HepG2 (cell line): ENCODE data around the gene IGFALS. TPM values are rescaled to one million over a fixed set of nuclear protein-coding genes. Genes with fewer than 3 reads are reported as not detected.

Experiments used
- ATAC-seq: fragments of 200-7000 bp; cut with Tn5 transposase; 3 replicates; pipeline ENCODE4 v1.9.1; 2020; ENCODE audit warnings: mild to moderate bottlenecking, moderate library complexity
- BruUV-seq: library from RNA; stranded (reverse); fragments of 400-500 nt; replicated peaks from 2 replicates; lab custom pipeline; 2021; lab: Mats Ljungman, UMichigan
- CTCF ChIA-PET: fragments of 300-600 bp; formaldehyde crosslinking; extraction: SDS; loops from one replicate; lab custom pipeline; 2021; ENCODE audit warnings: low total read pairs, inconsistent platforms, low intra/inter-chr PET ratio; lab: Yijun Ruan, JAX
- POLR2A ChIA-PET: fragments of 350-600 bp; sonication (Branson Sonifier 250); formaldehyde crosslinking; loops from one replicate; lab custom pipeline; 2020; ENCODE audit warnings: antibody characterized with exemption, inconsistent platforms; lab: Yijun Ruan, JAX
- DNase-seq: peaks from one replicate; pipeline ENCODE4 v3.0.0-alpha.2; 2015; ENCODE audit warnings: low spot score
- FAIRE-seq: peaks from 3 replicates; lab custom pipeline; 2011; peaks lifted over from hg19 to GRCh38; lab: Jason Lieb, UNC
- H2AFZ ChIP-seq: one replicate; pipeline ENCODE4 v1.6.1; 2011; ENCODE audit warnings: low read length, inconsistent platforms
- H3K27ac ChIP-seq: fragments of 300-600 bp; 3 replicates; pipeline ENCODE4 v1.8.0; 2011; ENCODE audit warnings: mixed run types, mild to moderate bottlenecking, mixed read lengths, low read length, inconsistent platforms; ENCODE audit not compliant: insufficient read depth; ENCODE audit errors: extremely low read length
- H3K27me3 ChIP-seq, 2 experiments: fragments of 200-600 bp in 1 of 2; 2 replicates in 1 of 2; 3 replicates in 1 of 2; pipeline versions ENCODE4 v1.6.0 to v1.8.0; 2011; ENCODE audit warnings: low read length in 2 of 2, mild to moderate bottlenecking in 2 of 2, moderate library complexity in 2 of 2, inconsistent platforms in 1 of 2; ENCODE audit not compliant: insufficient read depth in 2 of 2, control insufficient read depth in 1 of 2
- H3K36me3 ChIP-seq, 2 experiments: fragments of 200-600 bp in 1 of 2; replicated peaks in 1 of 2; 2 replicates in 1 of 2; 3 replicates in 1 of 2; pipeline versions ENCODE4 v1.5.1 to v1.8.0; 2011; ENCODE audit warnings: low read length in 2 of 2, inconsistent platforms in 1 of 2; ENCODE audit not compliant: insufficient read depth in 2 of 2, control insufficient read depth in 1 of 2
- H3K4me1 ChIP-seq: 2 replicates; pipeline ENCODE4 v1.5.1; 2012; ENCODE audit warnings: low read length, inconsistent platforms; ENCODE audit not compliant: insufficient read depth
- H3K4me2 ChIP-seq: 2 replicates; pipeline ENCODE4 v1.6.0; 2011; ENCODE audit warnings: low read depth, low read length, inconsistent platforms
- H3K4me3 ChIP-seq, 3 experiments: fragments of 200-600 bp in 1 of 3; sonication (generic), shearing (Covaris generic) in 1 of 3; replicated peaks in 1 of 3; 2 replicates each; pipeline ENCODE4 v1.5.1; 2011 to 2016; ENCODE audit warnings: low read length in 3 of 3, inconsistent platforms in 2 of 3, low read depth in 2 of 3, mild to moderate bottlenecking in 2 of 3, control low read depth in 1 of 3, mixed read lengths in 1 of 3; ENCODE audit not compliant: insufficient read depth in 1 of 3
- H3K79me2 ChIP-seq: one replicate; pipeline ENCODE4 v1.6.1; 2011; ENCODE audit warnings: low read length, inconsistent platforms; ENCODE audit not compliant: insufficient read depth
- H3K9ac ChIP-seq: 2 replicates; pipeline ENCODE4 v1.6.0; 2011; ENCODE audit warnings: mild to moderate bottlenecking, low read depth, low read length, inconsistent platforms; ENCODE audit not compliant: insufficient read depth
- H3K9me3 ChIP-seq: 2 replicates; pipeline ENCODE4 v1.5.1; 2012; ENCODE audit warnings: mild to moderate bottlenecking, low read length
- H4K20me1 ChIP-seq: 2 replicates; pipeline ENCODE4 v1.6.0; 2011; ENCODE audit warnings: inconsistent platforms, mild to moderate bottlenecking, low read length, moderate library complexity; ENCODE audit not compliant: insufficient read depth
- ATF1 ChIP-seq: IDR thresholded peaks from 2 replicates; pipeline ENCODE4 v1.6.1; 2016; ENCODE audit warnings: mild to moderate bottlenecking, control low read depth
- HMGXB3 ChIP-seq: sonication (generic); formaldehyde crosslinking; IDR thresholded peaks from 2 replicates; pipeline ENCODE4 v1.4.0; 2020; ENCODE audit warnings: missing genetic modification reagents, borderline replicate concordance
- ISL2 ChIP-seq: sonication (generic); formaldehyde crosslinking; IDR thresholded peaks from 2 replicates; pipeline ENCODE4 v1.5.0; 2020; ENCODE audit warnings: missing genetic modification reagents
- KDM2A ChIP-seq: sonication (generic); formaldehyde crosslinking; IDR thresholded peaks from 2 replicates; pipeline ENCODE4 v1.4.0; 2020; ENCODE audit warnings: low read depth, missing genetic modification reagents, borderline replicate concordance
- POGK ChIP-seq: sonication (generic); formaldehyde crosslinking; conservative IDR thresholded peaks from 2 replicates; pipeline ENCODE4 v1.8.0; 2022; ENCODE audit warnings: mild to moderate bottlenecking, moderate library complexity, missing genetic modification reagents
- RARG ChIP-seq: sonication (generic); formaldehyde crosslinking; IDR thresholded peaks from 2 replicates; pipeline ENCODE4 v1.4.0; 2020; ENCODE audit warnings: low read depth, mild to moderate bottlenecking, missing genetic modification reagents
- RBFOX2 ChIP-seq: fragments of 200-400 bp; formaldehyde crosslinking; IDR thresholded peaks from 2 replicates; pipeline ENCODE4 v1.6.1; 2017; ENCODE audit warnings: low read depth, mild to moderate bottlenecking, low read length
- RBM22 ChIP-seq: fragments of 200-400 bp; formaldehyde crosslinking; optimal IDR thresholded peaks from 2 replicates; pipeline ENCODE3; 2017; ENCODE audit warnings: mild to moderate bottlenecking, low read length, moderate library complexity
- RFXAP ChIP-seq: sonication (generic); formaldehyde crosslinking; IDR thresholded peaks from 2 replicates; pipeline ENCODE4 v1.4.0; 2020; ENCODE audit warnings: missing genetic modification reagents, borderline replicate concordance
- TMF1 ChIP-seq: sonication (generic); formaldehyde crosslinking; IDR thresholded peaks from 2 replicates; pipeline ENCODE4 v1.8.1; 2022; ENCODE audit warnings: low read depth, missing genetic modification reagents
- ZNF274 ChIP-seq: sonication (generic); formaldehyde crosslinking; IDR thresholded peaks from 2 replicates; pipeline ENCODE4 v1.5.1; 2020; ENCODE audit warnings: mild to moderate bottlenecking, missing genetic modification reagents
- WGBS: methylation state at CpG from one replicate; pipeline ENCODE4 v1.1.6; 2017; ENCODE audit warnings: low lambda C conversion rate; 5-methylcytosine and 5-hydroxymethylcytosine counted together
- in situ Hi-C: cut with HindIII; loops from 2 replicates; pipeline ENCODE4 v1.10.0; 2017; ENCODE audit warnings: low pct_unique_long_range_greater_than_20kb; ENCODE audit not compliant: extremely low pct_ligation_motif_present
- intact Hi-C: fragments of 100-400 bp; cut with micrococcal nuclease; formaldehyde crosslinking; loops from one replicate; pipeline ENCODE4 v1.10.0; 2022; ENCODE audit not compliant: unreplicated experiment
- polyA plus RNA-seq, 8 experiments: library from polyadenylated mRNA; depleted of rRNA in 3 of 8; stranded (reverse) in 7 of 8; unstranded in 1 of 8; fragments of >200 nt; fragmentation: Illumina TruSeq in 4 of 8; extraction: Trizol in 4 of 8; gene quantifications; 2 replicates each; pipeline versions ENCODE4 v1.2.1 to v1.2.3, GENCODE V29; 2011 to 2016; ENCODE audit warnings: low read depth in 4 of 8, missing spikeins in 1 of 8, mixed read lengths in 1 of 8; ENCODE audit not compliant: insufficient read depth in 1 of 8
- total RNA-seq, 5 experiments: library from RNA; depleted of rRNA; stranded (reverse); fragments of >200 nt; fragmentation: Illumina TruSeq; extraction: Trizol; gene quantifications; 2 replicates each; pipeline ENCODE4 v1.2.3, GENCODE V29; 2016; ENCODE audit warnings: low read depth in 1 of 5

Gene IGFALS
- total and polyA plus RNA-seq, 2 of the 13 experiments (the other 11 are each of a cell fraction or from before 2014, with no cell fraction given): 0.34 to 2.4 TPM

GRCh38 chr16:1812732-1813163 is 19.2 kb upstream of the IGFALS start (continued):
- TF ChIP-seq ATF1 (CRISPR knock-in tag) (no peak), KDM2A (CRISPR knock-in tag) (peak; percentile 91), RBM22 (no peak), RFXAP (0 out of 2 replicates have a peak, but pooled peaks have one; percentile 34)

DNA sequence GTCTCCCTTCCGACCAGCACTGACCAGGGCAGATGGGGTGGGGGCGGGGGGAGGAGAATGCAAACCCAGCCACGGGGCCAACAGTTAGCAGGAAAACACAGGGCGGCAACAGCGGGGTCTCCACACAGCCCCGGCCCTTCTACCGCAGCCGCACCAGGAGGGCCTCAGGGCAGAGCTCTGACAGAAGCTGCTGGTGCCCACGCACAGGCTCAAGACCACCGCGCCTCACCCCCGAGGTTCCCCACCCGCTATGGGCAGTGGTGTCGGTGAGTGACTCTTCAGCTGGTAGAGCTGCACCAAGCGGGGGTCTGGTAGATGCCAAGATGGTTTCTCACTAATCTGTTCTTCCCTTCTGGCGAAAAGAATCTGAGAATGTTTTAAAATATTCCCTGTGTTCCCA is 17.0 kb upstream of the IGFALS start:
- Histone ChIP-seq H3K9ac (no peak overlapping the region), H3K9me3 (no peaks in the 10 kb centered on the region), H4K20me1 (peaks cover 5% of the 10 kb centered on the region; the same call in 1 of the 2 replicates), H3K79me2 (no peaks in the 10 kb centered on the region), H3K4me1 (peaks cover 10% of the 10 kb centered on the region), H3K27me3 (no peaks in the 10 kb centered on the region), H3K36me3 (peaks cover 11 to 31% of the 10 kb centered on the region in 2 experiments; a peak in 4 of 5 replicates), H3K4me2 (no peak overlapping the region), H3K4me3 (no peak overlapping the region), H3K27ac (no peak overlapping the region), H2AFZ (no peak overlapping the region)
- DNase-seq: no peak
- ChIA-PET POLR2A (no interaction called here), CTCF (no interaction called here)
- no peak for FAIRE-seq
- in situ Hi-C loops (no loop called here), intact Hi-C loops (loop anchor here (5.0 kb wide), 1 partner anchor 38 kb away; the partner anchor contains the start of genes EME2, MRPS34 and NME3)
- no peak for ATAC-seq
- BruUV-seq: no TSS peak
- TF ChIP-seq RBFOX2 (0 out of 2 replicates have a peak, but pooled peaks have one; percentile 30), ISL2 (no peak)
- WGBS: 100% methylated on average over 8 of the region's 16 CpGs

- Histone ChIP-seq H3K79me2 (no peaks in the 10 kb centered on the region), H3K27ac (no peak overlapping the region), H3K4me3 (no peak overlapping the region), H3K4me1 (peaks cover 10% of the 10 kb centered on the region), H3K36me3 (peaks cover 11 to 27% of the 10 kb centered on the region in 2 experiments; a peak in 4 of 5 replicates), H2AFZ (no peak overlapping the region), H3K9ac (no peak overlapping the region), H4K20me1 (peaks cover 5% of the 10 kb centered on the region; the same call in 1 of the 2 replicates), H3K4me2 (no peak overlapping the region), H3K27me3 (no peaks in the 10 kb centered on the region), H3K9me3 (no peaks in the 10 kb centered on the region)
- intact Hi-C loops: loop anchor here (5.0 kb wide), 1 partner anchor 38 kb away; the partner anchor contains the start of genes EME2, MRPS34 and NME3
- BruUV-seq: no TSS peak
- 95% methylated on average over 16 of the region's 16 CpGs for WGBS
- FAIRE-seq: no peak
- in situ Hi-C loops: no loop called here
- CTCF ChIA-PET: no interaction called here
- POLR2A ChIA-PET: no interaction called here
- no peak for DNase-seq
- ATAC-seq: no peak
- TF ChIP-seq TMF1 (CRISPR knock-in tag) (no peak), POGK (CRISPR knock-in tag) (no peak), ZNF274 (CRISPR knock-in tag) (no peak), RARG (CRISPR knock-in tag) (no peak), HMGXB3 (CRISPR knock-in tag) (no peak)
These were observed 16.6 kb upstream of the IGFALS start for GRCh38 chr16:1810106-1810505.
